Measurements from ENCODE around the gene PDX1.
"Not testable (repeated sequence)": the region's sequence is repeated elsewhere in the genome, so short reads cannot be mapped to it uniquely, and the experiment has no call there.

Gene PDX1

GRCh38 chr13:27956576-27957300 lies 36.9 kb downstream of the PDX1 start:
- DNase-seq (ENCODE audit: low read depth in 2 of 2): no peak

GRCh38 chr13:27959976-27960361 lies 40.2 kb downstream of the PDX1 start:
- DNase-seq (ENCODE audit: low read depth in 2 of 2): no peak

GRCh38 chr13:27960362-27961226 lies 40.8 kb downstream of the PDX1 start:
- DNase-seq (ENCODE audit: low read depth in 2 of 2): peak in 1 of 2 donors; percentile 21

GRCh38 chr13:27961227-27962085 lies 41.7 kb downstream of the PDX1 start:
- no peak for DNase-seq (ENCODE audit: low read depth in 2 of 2)

GRCh38 chr13:27962128-27962841 lies 42.5 kb downstream of the PDX1 start:
- no peak for DNase-seq (ENCODE audit: low read depth in 2 of 2)

GRCh38 chr13:27962982-27963381 lies 43.2 kb downstream of the PDX1 start:
- DNase-seq (ENCODE audit: low read depth in 2 of 2): no peak

- no peak for DNase-seq (ENCODE audit: low read depth in 2 of 2)
Measured at GRCh38 chr13:27963491-27963890, 43.7 kb downstream of the PDX1 start.

GRCh38 chr13:27964206-27964605 lies 44.4 kb downstream of the PDX1 start:
- not testable (repeated sequence) for DNase-seq (ENCODE audit: low read depth in 2 of 2)

GRCh38 chr13:27964741-27965323 lies 45.0 kb downstream of the PDX1 start:
- DNase-seq (ENCODE audit: low read depth in 2 of 2): no peak

- no peak for DNase-seq (ENCODE audit: low read depth in 2 of 2)
Measured at GRCh38 chr13:27965343-27965739, 45.5 kb downstream of the PDX1 start.

GRCh38 chr13:27965740-27966640 lies 46.2 kb downstream of the PDX1 start:
- no peak for DNase-seq (ENCODE audit: low read depth in 2 of 2)

GRCh38 chr13:27966641-27967202 lies 46.9 kb downstream of the PDX1 start:
- DNase-seq (ENCODE audit: low read depth in 2 of 2): no peak

GRCh38 chr13:27967203-27967735 lies 47.5 kb downstream of the PDX1 start:
- DNase-seq (ENCODE audit: low read depth in 2 of 2): no peak

GRCh38 chr13:27967736-27968315 lies 48.0 kb downstream of the PDX1 start:
- DNase-seq (ENCODE audit: low read depth in 2 of 2): no peak

GRCh38 chr13:27968316-27969081 lies 48.7 kb downstream of the PDX1 start:
- no peak for DNase-seq (ENCODE audit: low read depth in 2 of 2)

GRCh38 chr13:27969082-27969865 lies 49.5 kb downstream of the PDX1 start, which contains the start of gene CDX2:
TSS of gene CDX2 (minus strand) at chr13:27969315. CDS start at chr13:27969006, 309 bp downstream.
- no peak for DNase-seq (ENCODE audit: low read depth in 2 of 2)

- no peak for DNase-seq (ENCODE audit: low read depth in 2 of 2)
Measured at GRCh38 chr13:27969866-27970229, 50.0 kb downstream of the PDX1 start.

Measured in stimulated activated CD8-positive, alpha-beta memory T cell treated with anti-CD3 and anti-CD28 coated beads, Interleukin-15, amount 100 ng/mL, for 48 hours (primary cell).